H9 (cell line): ENCODE data around the gene ACTL7B. TPM values are rescaled to one million over a fixed set of nuclear protein-coding genes. Genes with fewer than 3 reads are reported as not detected.

Experiments used
- DNase-seq: peaks from one replicate; pipeline ENCODE4 v3.0.0-alpha.2; 2017
- H2AFZ ChIP-seq: one replicate; pipeline ENCODE4 v1.6.1; 2013; ENCODE audit warnings: mild to moderate bottlenecking, low read length, control low read depth, moderate library complexity
- H2AK5ac ChIP-seq: 2 replicates; pipeline ENCODE4 v1.6.1; 2013; ENCODE audit warnings: low read length, control low read depth, mixed read lengths; ENCODE audit not compliant: insufficient read length
- H2BK120ac ChIP-seq: one replicate; pipeline ENCODE4 v1.6.1; 2013; ENCODE audit warnings: low read depth, mild to moderate bottlenecking, low read length, control low read depth, inconsistent platforms; ENCODE audit not compliant: poor library complexity, severe bottlenecking
- H2BK12ac ChIP-seq: 2 replicates; pipeline ENCODE4 v1.6.1; 2013; ENCODE audit warnings: low read length, control low read depth, mixed read lengths, low read depth; ENCODE audit not compliant: insufficient read length
- H2BK15ac ChIP-seq: 2 replicates; pipeline ENCODE4 v1.6.1; 2013; ENCODE audit warnings: low read depth, low read length, control low read depth
- H2BK20ac ChIP-seq: one replicate; pipeline ENCODE4 v1.6.1; 2013; ENCODE audit warnings: low read depth, mild to moderate bottlenecking, low read length, control low read depth, inconsistent platforms; ENCODE audit not compliant: poor library complexity, severe bottlenecking
- H2BK5ac ChIP-seq: 2 replicates; pipeline ENCODE4 v1.6.1; 2013; ENCODE audit warnings: low read length, control low read depth, mixed read lengths; ENCODE audit not compliant: insufficient read length
- H3K14ac ChIP-seq: 2 replicates; pipeline ENCODE4 v1.6.1; 2013; ENCODE audit warnings: low read length, control low read depth; ENCODE audit not compliant: insufficient read depth
- H3K18ac ChIP-seq: 2 replicates; pipeline ENCODE4 v1.6.1; 2013; ENCODE audit warnings: low read depth, mild to moderate bottlenecking, mixed read lengths, low read length, control low read depth; ENCODE audit not compliant: insufficient read length
- H3K23ac ChIP-seq: 2 replicates; pipeline ENCODE4 v1.6.1; 2013; ENCODE audit warnings: low read length, control low read depth, mixed read lengths, low read depth; ENCODE audit not compliant: insufficient read length
- H3K23me2 ChIP-seq: 2 replicates; pipeline ENCODE4 v1.6.1; 2013; ENCODE audit warnings: low read depth, mild to moderate bottlenecking, mixed read lengths, low read length, control low read depth; ENCODE audit not compliant: insufficient read length, poor library complexity, severe bottlenecking
- H3K27ac ChIP-seq: 2 replicates; pipeline ENCODE4 v1.5.1; 2013; ENCODE audit warnings: low read length, control low read depth, mixed read lengths, low read depth; ENCODE audit not compliant: insufficient read length
- H3K27me3 ChIP-seq: 2 replicates; pipeline ENCODE4 v1.6.1; 2013; ENCODE audit warnings: low read length, control low read depth, inconsistent platforms; ENCODE audit not compliant: insufficient read depth
- H3K4ac ChIP-seq: 2 replicates; pipeline ENCODE4 v1.6.1; 2013; ENCODE audit warnings: low read depth, mild to moderate bottlenecking, control low read depth, inconsistent platforms, low read length, moderate library complexity
- H3K4me1 ChIP-seq: 2 replicates; pipeline ENCODE4 v1.6.1; 2013; ENCODE audit warnings: low read length, control low read depth, inconsistent platforms; ENCODE audit not compliant: insufficient read depth
- H3K4me2 ChIP-seq: 2 replicates; pipeline ENCODE4 v1.6.1; 2013; ENCODE audit warnings: low read length, control low read depth, mixed read lengths; ENCODE audit not compliant: insufficient read length, insufficient read depth
- H3K56ac ChIP-seq: 2 replicates; pipeline ENCODE4 v1.6.1; 2013; ENCODE audit warnings: low read depth, mild to moderate bottlenecking, mixed read lengths, low read length, control low read depth; ENCODE audit not compliant: insufficient read length
- H3K79me1 ChIP-seq: 2 replicates; pipeline ENCODE4 v1.6.1; 2013; ENCODE audit warnings: low read depth, mild to moderate bottlenecking, moderate library complexity, low read length, control low read depth, inconsistent platforms; ENCODE audit not compliant: insufficient read depth, poor library complexity, severe bottlenecking
- H3K79me2 ChIP-seq: 2 replicates; pipeline ENCODE4 v1.6.1; 2013; ENCODE audit warnings: low read length, control low read depth, inconsistent platforms; ENCODE audit not compliant: insufficient read depth
- H3K9ac ChIP-seq: 2 replicates; pipeline ENCODE4 v1.6.1; 2013; ENCODE audit warnings: low read length, control low read depth, mixed read lengths; ENCODE audit not compliant: insufficient read length; ENCODE audit errors: extremely low read depth
- H3K9me3 ChIP-seq: one replicate; pipeline ENCODE4 v1.6.1; 2013; ENCODE audit warnings: low read depth, low read length, inconsistent platforms; ENCODE audit not compliant: control insufficient read depth
- H3T11ph ChIP-seq: one replicate; pipeline ENCODE4 v1.6.1; 2013; ENCODE audit warnings: mild to moderate bottlenecking, low read length, control low read depth, inconsistent platforms
- H4K20me1 ChIP-seq: one replicate; pipeline ENCODE4 v1.6.1; 2013; ENCODE audit not compliant: control insufficient read depth, insufficient read length, insufficient read depth
- H4K5ac ChIP-seq: 2 replicates; pipeline ENCODE4 v1.6.1; 2013; ENCODE audit warnings: low read depth, mild to moderate bottlenecking, mixed read lengths, low read length, control low read depth; ENCODE audit not compliant: insufficient read length
- H4K8ac ChIP-seq: replicated peaks from 2 replicates; pipeline ENCODE4 v1.6.1; 2013; ENCODE audit warnings: low read length, control low read depth, mixed read lengths, low read depth; ENCODE audit not compliant: insufficient read length
- H4K91ac ChIP-seq: 2 replicates; pipeline ENCODE4 v1.6.1; 2013; ENCODE audit warnings: low read depth, mild to moderate bottlenecking, moderate library complexity, mixed read lengths, low read length, control low read depth; ENCODE audit not compliant: insufficient read length
- H3K27ac Mint-ChIP-seq, 3 experiments: 2 replicates in 2 of 3; 3 replicates in 1 of 3; pipeline ENCODE4 v1.8.0; 2020 to 2021; ENCODE audit warnings: mixed read lengths in 3 of 3, mild to moderate bottlenecking in 1 of 3, moderate library complexity in 1 of 3
- H3K27me3 Mint-ChIP-seq: 2 replicates; pipeline ENCODE4 v1.8.0; 2021; ENCODE audit warnings: low read depth, mild to moderate bottlenecking, moderate library complexity, mixed read lengths
- H3K36me3 Mint-ChIP-seq, 3 experiments: 2 replicates in 2 of 3; 3 replicates in 1 of 3; pipeline ENCODE4 v1.8.0; 2020 to 2021; ENCODE audit warnings: low read depth in 3 of 3, mixed read lengths in 3 of 3; ENCODE audit not compliant: insufficient read depth in 1 of 3
- H3K4me1 Mint-ChIP-seq, 2 experiments: 2 replicates each; pipeline ENCODE4 v1.8.0; 2020; ENCODE audit warnings: mixed read lengths in 2 of 2
- H3K4me3 Mint-ChIP-seq, 2 experiments: 2 replicates in 1 of 2; 3 replicates in 1 of 2; pipeline ENCODE4 v1.8.0; 2020 to 2021; ENCODE audit warnings: mild to moderate bottlenecking in 2 of 2, mixed read lengths in 2 of 2, moderate library complexity in 1 of 2
- H3K9me3 Mint-ChIP-seq, 2 experiments: 2 replicates in 1 of 2; 3 replicates in 1 of 2; pipeline ENCODE4 v1.8.0; 2020; ENCODE audit warnings: mild to moderate bottlenecking in 2 of 2, mixed read lengths in 2 of 2, moderate library complexity in 1 of 2
- WGBS: extraction: QIAGEN DNeasy Blood & Tissue Kit; methylation state at CpG from one replicate; pipeline ENCODE4 v1.1.7; 2013; ENCODE audit warnings: missing lambda C conversion rate, low lambda C conversion rate, mixed read lengths; ENCODE audit not compliant: insufficient read length; ENCODE audit errors: extremely low coverage; 5-methylcytosine and 5-hydroxymethylcytosine counted together
- total RNA-seq: library from RNA; stranded (reverse); gene quantifications from 2 replicates; pipeline ENCODE4 v1.2.1, GENCODE V29; 2021
- TF ChIP-seq, protein P1 (sequence below): fragments of 200-600 bp; sonication (generic); conservative IDR thresholded peaks from 3 replicates; pipeline ENCODE4 v1.8.0; 2021; ENCODE audit warnings: antibody characterized with exemption, mild to moderate bottlenecking

Gene ACTL7B
- total RNA-seq, 1 experiment from 2014 or later: 0.09 TPM

DNA sequence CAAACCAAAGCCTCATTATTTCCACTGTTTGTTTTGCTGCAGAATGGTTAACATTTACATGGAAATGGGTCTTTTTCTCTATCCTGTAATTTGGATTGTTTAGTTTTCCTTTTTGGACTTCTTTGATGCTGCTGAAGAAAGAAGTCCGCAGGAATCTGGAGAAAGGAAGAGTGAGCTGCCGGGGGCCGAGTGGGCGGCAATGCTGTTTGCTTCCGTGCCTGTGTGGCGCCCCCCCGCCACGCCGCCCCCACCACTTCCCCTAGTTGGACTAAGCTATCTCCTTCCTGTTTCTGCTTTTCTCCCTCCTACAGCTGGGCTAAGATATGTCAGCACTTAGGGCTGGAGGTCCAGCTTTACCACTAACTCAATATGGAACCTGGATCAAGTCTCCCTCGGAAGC lies 39.7 kb downstream of the ACTL7B start:
- Histone ChIP-seq H2AK5ac (no peak overlapping the region), H3T11ph (no peak overlapping the region), H3K23me2 (no peaks in the 10 kb centered on the region), H2BK5ac (no peak overlapping the region), H2BK12ac (no peak overlapping the region), H3K23ac (no peak overlapping the region), H4K5ac (no peak overlapping the region), H3K27ac (no peak overlapping the region), H3K79me1 (no peaks in the 10 kb centered on the region), H2BK120ac (no peak overlapping the region), H4K8ac (no peak overlapping the region), H3K4me1 (peaks cover 3% of the 10 kb centered on the region; the same call in 1 of the 2 replicates), H3K79me2 (no peaks in the 10 kb centered on the region), H3K9ac (no peak overlapping the region), H3K27me3 (no peaks in the 10 kb centered on the region), H2BK15ac (no peak overlapping the region), H3K9me3 (no peaks in the 10 kb centered on the region), H3K14ac (no peak overlapping the region), H3K4ac (no peak overlapping the region), H2AFZ (no peak overlapping the region), H2BK20ac (peak overlapping the region; percentile 34), H3K18ac (no peak overlapping the region), H4K91ac (no peak overlapping the region), H3K56ac (no peak overlapping the region), H4K20me1 (no peaks in the 10 kb centered on the region), H3K4me2 (no peak overlapping the region)
- no peak for DNase-seq
- Mint-ChIP-seq H3K4me3 (no peak overlapping the region), H3K27ac (no peak overlapping the region), H3K36me3 (no peaks in the 10 kb centered on the region), H3K27me3 (no peaks in the 10 kb centered on the region; the same call in 1 of the 2 replicates), H3K4me1 (peaks cover 17 to 32% of the 10 kb centered on the region in 2 experiments), H3K9me3 (no peaks in the 10 kb centered on the region; a peak in 1 of 5 replicates)
- no CpG with 5 or more reads among the region's 10 CpGs for WGBS
- TF ChIP-seq, protein P1, sequence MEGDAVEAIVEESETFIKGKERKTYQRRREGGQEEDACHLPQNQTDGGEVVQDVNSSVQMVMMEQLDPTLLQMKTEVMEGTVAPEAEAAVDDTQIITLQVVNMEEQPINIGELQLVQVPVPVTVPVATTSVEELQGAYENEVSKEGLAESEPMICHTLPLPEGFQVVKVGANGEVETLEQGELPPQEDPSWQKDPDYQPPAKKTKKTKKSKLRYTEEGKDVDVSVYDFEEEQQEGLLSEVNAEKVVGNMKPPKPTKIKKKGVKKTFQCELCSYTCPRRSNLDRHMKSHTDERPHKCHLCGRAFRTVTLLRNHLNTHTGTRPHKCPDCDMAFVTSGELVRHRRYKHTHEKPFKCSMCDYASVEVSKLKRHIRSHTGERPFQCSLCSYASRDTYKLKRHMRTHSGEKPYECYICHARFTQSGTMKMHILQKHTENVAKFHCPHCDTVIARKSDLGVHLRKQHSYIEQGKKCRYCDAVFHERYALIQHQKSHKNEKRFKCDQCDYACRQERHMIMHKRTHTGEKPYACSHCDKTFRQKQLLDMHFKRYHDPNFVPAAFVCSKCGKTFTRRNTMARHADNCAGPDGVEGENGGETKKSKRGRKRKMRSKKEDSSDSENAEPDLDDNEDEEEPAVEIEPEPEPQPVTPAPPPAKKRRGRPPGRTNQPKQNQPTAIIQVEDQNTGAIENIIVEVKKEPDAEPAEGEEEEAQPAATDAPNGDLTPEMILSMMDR: no peak
